Activated effector memory CD4-positive, alpha-beta T cell treated with anti-CD3 and anti-CD28 coated beads, Interleukin-2, amount 50 U/mL, for 16 hours (primary cell): ENCODE data around the gene EEF1A2.

Experiments
- DNase-seq: peaks from one replicate; pipeline ENCODE4 v3.0.0-alpha.2; 2020

The EEF1A2 gene

GRCh38 chr20:63498960-63499337 is at the start of gene EEF1A2:
Gene EEF1A2, minus strand, starts transcription at chr20:63499083. Its CDS starts 1,320 bp downstream, at chr20:63497763.
- peak; percentile 85 for DNase-seq

GRCh38 chr20:63548542-63548941 is 49.7 kb upstream of the EEF1A2 start:
- DNase-seq, result no peak

GRCh38 chr20:63547725-63548480 is 49.0 kb upstream of the EEF1A2 start, which contains the start of gene SRMS:
Gene SRMS, minus strand, starts transcription at chr20:63547749. Its CDS starts 286 bp downstream, at chr20:63547463.
- DNase-seq, result no peak

GRCh38 chr20:63546956-63547724 is 48.3 kb upstream of the EEF1A2 start:
- DNase-seq, result no peak

GRCh38 chr20:63546256-63546955 is 47.5 kb upstream of the EEF1A2 start:
- no peak for DNase-seq

- DNase-seq, result no peak
Observed at GRCh38 chr20:63545814-63546213, 46.9 kb upstream of the EEF1A2 start.

GRCh38 chr20:63544958-63545516 is 46.2 kb upstream of the EEF1A2 start:
- DNase-seq, result no peak

GRCh38 chr20:63544241-63544957 is 45.5 kb upstream of the EEF1A2 start:
- DNase-seq, result no peak

- DNase-seq, result no peak
Observed at GRCh38 chr20:63543733-63544132, 44.9 kb upstream of the EEF1A2 start.

GRCh38 chr20:63543131-63543530 is 44.2 kb upstream of the EEF1A2 start:
- no peak for DNase-seq

- DNase-seq, result no peak
Observed at GRCh38 chr20:63542696-63543095, 43.8 kb upstream of the EEF1A2 start.

GRCh38 chr20:63542031-63542559 is 43.2 kb upstream of the EEF1A2 start:
- no peak for DNase-seq

GRCh38 chr20:63541371-63541770 is 42.5 kb upstream of the EEF1A2 start:
- DNase-seq, result no peak

- DNase-seq, result no peak
Observed at GRCh38 chr20:63540417-63541186, 41.7 kb upstream of the EEF1A2 start.

- no peak for DNase-seq
Observed at GRCh38 chr20:63539441-63540370, 40.8 kb upstream of the EEF1A2 start.

GRCh38 chr20:63539092-63539430 is 40.2 kb upstream of the EEF1A2 start:
- no peak for DNase-seq

GRCh38 chr20:63538204-63539091 is 39.6 kb upstream of the EEF1A2 start:
- peak; percentile 78 for DNase-seq

- DNase-seq, result peak; percentile 97
Observed at GRCh38 chr20:63537525-63538203, 38.8 kb upstream of the EEF1A2 start.
